Colonic mucosa (tissue), 4 donors: Measurements from ENCODE around the gene TTN. TPM values are rescaled to one million over a fixed set of nuclear protein-coding genes. Genes with fewer than 3 reads are reported as not detected.

Source experiments
- DNase-seq: peaks from one replicate; pipeline ENCODE4 v3.0.0-alpha.2; 2020
- H3K27ac ChIP-seq: fragments of 200-600 bp; one replicate; pipeline ENCODE4 v1.8.0; 2021
- H3K27me3 ChIP-seq: fragments of 200-600 bp; one replicate; pipeline ENCODE4 v1.8.0; 2021
- H3K36me3 ChIP-seq: fragments of 200-600 bp; one replicate; pipeline ENCODE4 v1.8.0; 2021
- H3K4me1 ChIP-seq: fragments of 200-600 bp; one replicate; pipeline ENCODE4 v1.8.0; 2021; ENCODE audit warnings: mild to moderate bottlenecking
- H3K4me3 ChIP-seq: fragments of 200-600 bp; one replicate; pipeline ENCODE4 v1.8.0; 2021
- H3K9ac ChIP-seq, 2 donors: one replicate each; pipeline ENCODE4 v1.7.0; 2013; ENCODE audit warnings: control low read depth in 2 of 2, low read depth in 2 of 2, low read length in 2 of 2
- H3K9me3 ChIP-seq: fragments of 200-600 bp; one replicate; pipeline ENCODE4 v1.8.0; 2021
- CTCF ChIP-seq: fragments of 200-600 bp; IDR thresholded peaks from one replicate; pipeline ENCODE4 v1.8.0; 2022; ENCODE audit warnings: antibody characterized with exemption, mild to moderate bottlenecking
- intact Hi-C: fragments of 100-400 bp; cut with DNase I; formaldehyde crosslinking; loops from one replicate; pipeline ENCODE4 v1.14.1; 2022
- total RNA-seq, 2 donors: library from RNA; stranded (reverse); fragmentation: NEBNext Ultra II Directional in 1 of 2; extraction: Animal tissue kit (Norgen Biotek cat#: 25700) in 1 of 2; gene quantifications; one replicate each; pipeline ENCODE4 v1.2.1, GENCODE V29; 2021
- donor health status: healthy.
- donor health status: DM: no; HTN: no; CAD: no.
- donor health status: DM: no; HTN: no; CAD: no.

Gene TTN
- total RNA-seq, 2 donors from 2014 or later = 0.99 to 1.8 TPM

- no peaks in the 10 kb centered on the region for H3K36me3 ChIP-seq
Measured at GRCh38 chr2:178512484-178512883, 294.7 kb downstream of the TTN start.

GRCh38 chr2:178510384-178510783, 296.8 kb downstream of the TTN start:
- TF ChIP-seq CTCF = no peak
- DNase-seq = no peak
- H3K9ac ChIP-seq = no peak overlapping the region
- H3K4me1 ChIP-seq = no peaks in the 10 kb centered on the region
- no peak overlapping the region for H3K27ac ChIP-seq
- intact Hi-C loops = no loop called here
- H3K27me3 ChIP-seq = no peaks in the 10 kb centered on the region
- H3K36me3 ChIP-seq = no peaks in the 10 kb centered on the region
- no peaks in the 10 kb centered on the region for H3K9me3 ChIP-seq
- H3K4me3 ChIP-seq = no peak overlapping the region

More at GRCh38 chr2:178512484-178512883, 294.7 kb downstream of the TTN start:
- H3K4me3 ChIP-seq = no peak overlapping the region
- no peak for TF ChIP-seq CTCF
- H3K27ac ChIP-seq = no peak overlapping the region
- DNase-seq = no peak
- no peaks in the 10 kb centered on the region for H3K4me1 ChIP-seq
- no peak overlapping the region for H3K9ac ChIP-seq
- H3K27me3 ChIP-seq = no peaks in the 10 kb centered on the region
- intact Hi-C loops = no loop called here
- H3K9me3 ChIP-seq = no peaks in the 10 kb centered on the region

GRCh38 chr2:178508646-178509045, 298.6 kb downstream of the TTN start:
- no peaks in the 10 kb centered on the region for H3K36me3 ChIP-seq
- H3K4me3 ChIP-seq = no peak overlapping the region
- H3K27me3 ChIP-seq = no peaks in the 10 kb centered on the region
- no peaks in the 10 kb centered on the region for H3K4me1 ChIP-seq
- no peak overlapping the region for H3K9ac ChIP-seq
- intact Hi-C loops = no loop called here
- DNase-seq = no peak
- H3K27ac ChIP-seq = no peak overlapping the region
- no peak for TF ChIP-seq CTCF
- H3K9me3 ChIP-seq = no peaks in the 10 kb centered on the region

GRCh38 chr2:178506949-178507348, 300.3 kb downstream of the TTN start:
- intact Hi-C loops = no loop called here
- H3K9me3 ChIP-seq = no peaks in the 10 kb centered on the region
- no peak for DNase-seq
- H3K27ac ChIP-seq = no peak overlapping the region
- H3K27me3 ChIP-seq = no peaks in the 10 kb centered on the region
- no peak for TF ChIP-seq CTCF
- H3K4me1 ChIP-seq = no peaks in the 10 kb centered on the region
- no peak overlapping the region for H3K4me3 ChIP-seq
- H3K9ac ChIP-seq = no peak overlapping the region
- H3K36me3 ChIP-seq = no peaks in the 10 kb centered on the region

- DNase-seq = no peak
- Histone ChIP-seq H3K4me1 (no peaks in the 10 kb centered on the region), H3K4me3 (no peak overlapping the region), H3K9me3 (no peaks in the 10 kb centered on the region), H3K36me3 (no peaks in the 10 kb centered on the region), H3K27me3 (no peaks in the 10 kb centered on the region), H3K9ac (no peak overlapping the region), H3K27ac (no peak overlapping the region)
- TF ChIP-seq CTCF = no peak
- intact Hi-C loops = no loop called here
Measured at GRCh38 chr2:178506524-178506923, 300.7 kb downstream of the TTN start.

GRCh38 chr2:178506101-178506500, 301.1 kb downstream of the TTN start:
- Histone ChIP-seq H3K9ac (no peak overlapping the region), H3K27me3 (no peaks in the 10 kb centered on the region), H3K36me3 (no peaks in the 10 kb centered on the region), H3K4me1 (no peaks in the 10 kb centered on the region), H3K9me3 (no peaks in the 10 kb centered on the region), H3K4me3 (no peak overlapping the region), H3K27ac (no peak overlapping the region)
- intact Hi-C loops = no loop called here
- DNase-seq = no peak
- TF ChIP-seq CTCF = no peak
